ENCODE measurements around the gene CARD14. TPM values are rescaled to one million over a fixed set of nuclear protein-coding genes. Genes with fewer than 3 reads are reported as not detected.

CARD14 gene
- total RNA-seq, 1 experiment from 2014 or later, result not detected

- Histone ChIP-seq H3K9me3 (ENCODE audit: control insufficient read depth, insufficient read depth, low read depth, low read length) (no peaks in the 10 kb centered on the region), H3K4me1 (ENCODE audit: control insufficient read depth, insufficient read depth, low read length) (peaks cover 7% of the 10 kb centered on the region; the same call in 1 of the 2 replicates), H3K27ac (ENCODE audit: low read length) (no peak overlapping the region), H3K4me3 (ENCODE audit: low read depth in 2 of 2, low read length in 2 of 2) (no peak overlapping the region), H3K27me3 (ENCODE audit: control insufficient read depth, insufficient read depth, low read length) (no peaks in the 10 kb centered on the region), H3K36me3 (ENCODE audit: control insufficient read depth, insufficient read depth, low read length) (no peaks in the 10 kb centered on the region)
- ATAC-seq, result no peak
- BruUV-seq (replicated peaks), result no TSS peak
- CTCF ChIA-PET, result interaction anchor here (0.5 kb wide), 1 partner anchor 59 kb away, joined by 3 read pairs; no protein-coding TSS in a partner anchor
- no peak for DNase-seq (ENCODE audit: low read depth, low spot score)
- intact Hi-C loops (cut with micrococcal nuclease; ENCODE audit: unreplicated experiment), result no loop called here
- POLR2A ChIA-PET, result no interaction called here
- in situ Hi-C loops (cut with HindIII; ENCODE audit: low pct_unique_long_range_greater_than_20kb, low sequenced_read_pairs), result no loop called here
- no peak for TF ChIP-seq REST (IDR thresholded peaks at IDR 0.05; ENCODE audit: insufficient read depth in 1 of 2, low read depth in 2 of 2, low read length in 1 of 2)
- TF ChIP-seq SIN3A (IDR thresholded peaks at IDR 0.05; ENCODE audit: borderline replicate concordance, insufficient read depth, low read depth, low read length), result no peak
- no peak for TF ChIP-seq CTCF (IDR thresholded peaks at IDR 0.05)
- no peak for TF ChIP-seq TCF7L2 (IDR thresholded peaks at IDR 0.05; ENCODE audit: low read depth, low read length)
- no peak for TF ChIP-seq POLR2AphosphoS5 (IDR thresholded peaks at IDR 0.05; ENCODE audit: low read depth, low read length)
These were observed 55.4 kb downstream of the CARD14 start for GRCh38 chr17:80225230-80225629.

GRCh38 chr17:80227156-80227555 lies 57.3 kb downstream of the CARD14 start:
- in situ Hi-C loops (cut with HindIII; ENCODE audit: low pct_unique_long_range_greater_than_20kb, low sequenced_read_pairs) (no loop called here), intact Hi-C loops (cut with micrococcal nuclease; ENCODE audit: unreplicated experiment) (no loop called here)
- ChIA-PET POLR2A (no interaction called here), CTCF (no interaction called here)
- BruUV-seq (replicated peaks), result no TSS peak
- Histone ChIP-seq H3K4me3 (ENCODE audit: low read depth in 2 of 2, low read length in 2 of 2) (no peak overlapping the region), H3K36me3 (ENCODE audit: control insufficient read depth, insufficient read depth, low read length) (no peaks in the 10 kb centered on the region), H3K9me3 (ENCODE audit: control insufficient read depth, insufficient read depth, low read depth, low read length) (peaks cover 4% of the 10 kb centered on the region; the same call in 1 of the 2 replicates), H3K27me3 (ENCODE audit: control insufficient read depth, insufficient read depth, low read length) (no peaks in the 10 kb centered on the region), H3K27ac (ENCODE audit: low read length) (no peak overlapping the region), H3K4me1 (ENCODE audit: control insufficient read depth, insufficient read depth, low read length) (no peaks in the 10 kb centered on the region; the same call in 1 of the 2 replicates)
- ATAC-seq (no peak), DNase-seq (ENCODE audit: low read depth, low spot score) (no peak)
- TF ChIP-seq CTCF (IDR thresholded peaks at IDR 0.05) (no peak), POLR2AphosphoS5 (IDR thresholded peaks at IDR 0.05; ENCODE audit: low read depth, low read length) (no peak), SIN3A (IDR thresholded peaks at IDR 0.05; ENCODE audit: borderline replicate concordance, insufficient read depth, low read depth, low read length) (no peak), REST (IDR thresholded peaks at IDR 0.05; ENCODE audit: insufficient read depth in 1 of 2, low read depth in 2 of 2, low read length in 1 of 2) (no peak), TCF7L2 (IDR thresholded peaks at IDR 0.05; ENCODE audit: low read depth, low read length) (no peak)
